Hematopoietic multipotent progenitor cell treated with erythropoietin and hydrocortisone succinate and interleukin-3 and kit ligand, for 6 days (in vitro differentiated cells): Measurements from ENCODE around the gene SPEM1.

Experiments used
- DNase-seq: peaks from one replicate; pipeline ENCODE4 v3.0.0-alpha.2; 2015

SPEM1 gene

GRCh38 chr17:7403043-7403726, 16.9 kb upstream of the SPEM1 start:
- peak; percentile 53 for DNase-seq

DNA sequence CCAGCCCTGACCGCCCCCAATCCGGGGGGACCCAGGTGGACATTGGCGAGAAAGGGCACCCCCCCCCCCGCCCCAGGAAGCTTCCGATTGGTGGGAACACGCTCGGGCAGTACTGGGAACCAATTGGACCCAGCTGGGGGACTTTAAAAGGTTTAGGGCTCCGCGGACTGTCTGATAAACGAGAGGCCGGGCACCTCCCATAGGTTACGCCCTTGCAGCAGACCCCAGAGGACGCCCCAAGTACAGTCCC, 16.5 kb upstream of the SPEM1 start:
- DNase-seq = peak; percentile 89

GRCh38 chr17:7403977-7404736, 16.0 kb upstream of the SPEM1 start, which contains the start of gene TMEM256:
Gene TMEM256 (minus strand): TSS chr17:7404097. CDS start chr17:7404084, 13 bp downstream.
- peak; percentile 100 for DNase-seq

GRCh38 chr17:7404737-7405349, 15.3 kb upstream of the SPEM1 start:
- DNase-seq = no peak

- DNase-seq = no peak
These were observed 14.5 kb upstream of the SPEM1 start for GRCh38 chr17:7405350-7406234.

GRCh38 chr17:7406235-7406825, 13.8 kb upstream of the SPEM1 start:
- no peak for DNase-seq

DNA sequence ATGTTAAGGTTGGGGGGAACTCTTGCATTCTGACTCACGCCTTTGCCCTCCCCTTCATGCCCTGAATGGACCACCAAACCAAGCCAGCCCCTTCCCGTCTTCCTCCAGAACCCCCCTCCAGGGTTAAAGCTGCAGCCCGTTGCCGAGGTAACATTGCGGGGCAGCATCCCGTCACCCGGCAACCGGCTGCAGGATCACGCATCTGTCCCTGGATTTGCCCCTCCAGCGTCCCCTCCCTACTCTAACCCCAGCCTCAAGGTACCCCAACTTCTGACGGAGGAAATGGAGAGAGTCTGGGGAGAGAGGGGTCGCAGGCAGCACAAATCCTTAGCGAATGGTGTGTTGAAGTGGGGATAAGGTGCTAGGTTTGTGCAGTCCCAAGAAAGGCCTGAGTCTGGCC, 13.0 kb upstream of the SPEM1 start:
- DNase-seq = no peak

GRCh38 chr17:7407485-7408251, 12.5 kb upstream of the SPEM1 start, which contains the start of gene NLGN2:
Gene NLGN2 (plus strand): TSS chr17:7407845. CDS start chr17:7408256, 411 bp downstream.
- DNase-seq = no peak

DNA sequence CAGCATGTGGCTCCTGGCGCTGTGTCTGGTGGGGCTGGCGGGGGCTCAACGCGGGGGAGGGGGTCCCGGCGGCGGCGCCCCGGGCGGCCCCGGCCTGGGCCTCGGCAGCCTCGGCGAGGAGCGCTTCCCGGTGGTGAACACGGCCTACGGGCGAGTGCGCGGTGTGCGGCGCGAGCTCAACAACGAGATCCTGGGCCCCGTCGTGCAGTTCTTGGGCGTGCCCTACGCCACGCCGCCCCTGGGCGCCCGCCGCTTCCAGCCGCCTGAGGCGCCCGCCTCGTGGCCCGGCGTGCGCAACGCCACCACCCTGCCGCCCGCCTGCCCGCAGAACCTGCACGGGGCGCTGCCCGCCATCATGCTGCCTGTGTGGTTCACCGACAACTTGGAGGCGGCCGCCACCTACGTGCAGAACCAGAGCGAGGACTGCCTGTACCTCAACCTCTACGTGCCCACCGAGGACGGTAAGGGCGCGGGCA, 11.8 kb upstream of the SPEM1 start:
- DNase-seq = peak; percentile 37

GRCh38 chr17:7408863-7409262, 11.3 kb upstream of the SPEM1 start:
- no peak for DNase-seq

GRCh38 chr17:7409716-7410115, 10.4 kb upstream of the SPEM1 start:
- no peak for DNase-seq

- no peak for DNase-seq
These were observed 9.3 kb upstream of the SPEM1 start for GRCh38 chr17:7410634-7411426.

DNA sequence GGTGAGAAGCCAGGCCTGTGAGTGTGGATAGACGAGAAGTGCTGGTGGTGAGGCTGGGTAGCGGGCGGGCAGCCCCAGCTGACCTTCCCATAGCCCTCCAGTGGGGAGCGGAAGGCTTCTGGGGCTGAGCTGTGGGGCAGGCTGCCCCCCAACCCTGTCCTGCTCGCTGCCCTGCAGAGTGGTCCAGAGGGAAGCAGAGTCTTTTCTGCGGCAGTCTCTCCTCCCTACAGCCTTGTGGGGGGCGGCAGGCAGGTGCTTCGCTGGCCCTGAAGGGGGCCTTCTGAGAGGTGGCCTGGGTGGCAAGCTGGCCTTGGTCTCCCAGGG, 8.7 kb upstream of the SPEM1 start:
- DNase-seq = no peak

DNA sequence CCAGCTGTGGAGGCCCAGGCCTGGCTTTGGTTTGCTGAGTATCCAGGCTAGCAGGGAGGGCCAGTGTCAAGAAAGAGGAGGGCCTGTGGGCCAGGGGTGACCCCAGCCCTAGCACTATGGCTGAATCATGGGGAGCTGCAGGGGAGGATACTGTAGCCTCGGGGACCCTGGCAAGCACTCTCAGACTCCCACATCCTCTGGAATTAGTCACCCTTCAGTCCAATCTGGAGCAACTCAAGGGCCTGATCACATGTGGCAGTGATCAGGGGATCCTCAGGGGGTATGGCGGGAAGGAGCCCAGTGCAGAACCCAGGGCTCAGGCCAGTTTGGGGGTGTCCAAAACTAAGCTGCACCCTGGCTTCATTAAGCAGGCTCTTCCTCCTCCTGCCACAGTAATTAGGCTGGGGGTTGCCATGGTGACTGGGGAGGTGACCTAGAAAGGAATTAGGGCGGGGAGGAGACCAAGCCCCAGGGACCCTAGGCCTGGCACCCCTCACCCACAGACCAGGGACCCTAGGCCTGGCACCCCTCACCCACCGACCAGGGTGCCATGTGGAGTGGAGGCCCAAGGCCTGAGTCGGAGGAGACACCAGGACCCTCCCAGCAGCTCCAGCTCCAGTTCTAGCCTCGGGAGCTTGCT, 6.7 kb upstream of the SPEM1 start:
- DNase-seq = no peak

- no peak for DNase-seq
These were observed 5.3 kb upstream of the SPEM1 start for GRCh38 chr17:7414837-7415236.

DNA sequence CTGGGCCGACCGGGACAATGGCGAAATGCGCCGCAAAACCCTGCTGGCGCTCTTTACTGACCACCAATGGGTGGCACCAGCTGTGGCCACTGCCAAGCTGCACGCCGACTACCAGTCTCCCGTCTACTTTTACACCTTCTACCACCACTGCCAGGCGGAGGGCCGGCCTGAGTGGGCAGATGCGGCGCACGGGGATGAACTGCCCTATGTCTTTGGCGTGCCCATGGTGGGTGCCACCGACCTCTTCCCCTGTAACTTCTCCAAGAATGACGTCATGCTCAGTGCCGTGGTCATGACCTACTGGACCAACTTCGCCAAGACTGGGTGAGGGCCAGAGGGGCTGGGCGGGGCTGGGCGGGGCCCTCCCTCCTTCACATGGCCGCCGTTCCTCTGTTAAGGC, 4.3 kb upstream of the SPEM1 start:
- DNase-seq = no peak

GRCh38 chr17:7416323-7416722, 3.8 kb upstream of the SPEM1 start:
- DNase-seq = no peak

DNA sequence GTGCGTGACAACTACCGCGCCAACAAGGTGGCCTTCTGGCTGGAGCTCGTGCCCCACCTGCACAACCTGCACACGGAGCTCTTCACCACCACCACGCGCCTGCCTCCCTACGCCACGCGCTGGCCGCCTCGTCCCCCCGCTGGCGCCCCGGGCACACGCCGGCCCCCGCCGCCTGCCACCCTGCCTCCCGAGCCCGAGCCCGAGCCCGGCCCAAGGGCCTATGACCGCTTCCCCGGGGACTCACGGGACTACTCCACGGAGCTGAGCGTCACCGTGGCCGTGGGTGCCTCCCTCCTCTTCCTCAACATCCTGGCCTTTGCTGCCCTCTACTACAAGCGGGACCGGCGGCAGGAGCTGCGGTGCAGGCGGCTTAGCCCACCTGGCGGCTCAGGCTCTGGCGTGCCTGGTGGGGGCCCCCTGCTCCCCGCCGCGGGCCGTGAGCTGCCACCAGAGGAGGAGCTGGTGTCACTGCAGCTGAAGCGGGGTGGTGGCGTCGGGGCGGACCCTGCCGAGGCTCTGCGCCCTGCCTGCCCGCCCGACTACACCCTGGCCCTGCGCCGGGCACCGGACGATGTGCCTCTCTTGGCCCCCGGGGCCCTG, 3.0 kb upstream of the SPEM1 start:
- no peak for DNase-seq

DNA sequence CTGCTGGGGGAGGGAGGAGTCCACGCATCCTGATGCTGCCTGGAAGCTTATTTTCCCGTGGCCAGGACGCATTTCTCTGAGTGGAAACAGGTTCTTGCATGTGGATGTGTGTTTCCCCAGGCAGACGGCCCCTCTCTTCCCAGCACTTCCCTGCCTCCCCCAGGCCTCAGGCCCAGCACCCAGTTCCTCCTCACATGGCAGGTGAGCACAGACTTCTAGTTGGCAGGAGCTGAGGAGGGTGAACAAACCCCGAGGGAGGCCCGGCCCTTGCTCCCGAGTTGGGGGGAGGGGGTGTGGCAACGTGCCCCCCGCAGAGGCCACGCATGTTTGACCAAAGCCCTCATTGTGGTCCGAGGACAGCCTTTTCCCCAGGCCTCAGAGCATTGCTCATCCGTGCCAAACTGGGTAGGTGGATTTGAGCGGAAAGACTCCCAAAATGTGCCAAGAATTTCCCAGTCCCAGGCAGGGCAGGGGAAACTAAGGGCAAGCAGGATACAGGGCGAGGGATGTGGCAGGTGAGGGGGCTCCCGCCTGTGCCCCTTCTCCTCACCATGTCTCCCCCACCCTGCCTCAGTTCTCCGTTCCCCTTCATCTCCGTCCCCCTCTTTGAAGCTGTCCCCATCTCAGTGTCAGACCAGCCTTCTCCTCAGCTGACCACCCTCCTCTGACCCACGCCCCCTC, 1.5 kb upstream of the SPEM1 start:
- no peak for DNase-seq

GRCh38 chr17:7421186-7421585, 1.1 kb downstream of the SPEM1 start:
- no peak for DNase-seq
